NCI-H1436 (cell line): ENCODE measurements around the gene ABL2.
"Not testable (repeated sequence)": the region's sequence is repeated elsewhere in the genome, so short reads cannot be mapped to it uniquely, and the experiment has no call there.

Source experiments
- DNase-seq: peaks from one replicate; lab custom pipeline; 2025; lab: John Stamatoyannopoulos, UW

Gene ABL2

DNA sequence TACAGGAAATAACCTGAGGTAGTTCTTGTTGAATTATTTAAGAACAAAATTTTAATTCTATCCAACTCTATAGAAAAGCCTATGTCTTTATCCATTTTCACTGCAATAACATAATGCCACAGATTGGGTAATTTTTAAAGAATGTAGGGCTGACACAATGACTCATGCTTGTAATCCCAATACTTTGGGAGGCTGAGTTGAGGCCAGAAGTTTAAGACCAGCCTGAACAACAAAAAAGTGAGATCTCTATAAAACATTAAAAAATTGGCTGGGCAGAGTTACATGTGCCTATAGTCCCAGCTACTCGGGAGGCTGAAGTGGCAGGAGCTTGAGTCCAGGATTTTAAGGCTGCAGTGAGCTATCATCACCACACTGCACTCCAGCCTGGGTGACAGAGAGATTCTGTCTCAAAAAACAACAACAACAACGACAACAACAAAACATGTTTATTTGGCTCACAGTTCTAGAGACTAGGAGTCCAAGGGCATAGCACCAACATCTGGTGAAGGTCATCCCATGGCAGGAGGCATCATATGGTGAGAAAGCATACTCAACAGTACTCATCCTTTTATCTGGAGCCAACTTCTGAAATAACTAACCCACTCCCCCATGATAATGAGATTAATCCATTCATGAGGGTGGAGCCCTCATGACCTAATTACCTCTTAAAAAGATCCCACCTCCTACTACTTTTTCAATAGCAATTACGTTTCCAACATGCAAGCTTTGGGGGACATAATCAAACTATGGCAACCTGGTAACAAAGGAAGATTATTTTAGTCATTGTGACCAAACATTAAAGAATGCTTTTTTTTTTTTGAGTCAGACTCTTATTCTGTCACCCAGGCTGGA lies 59.6 kb downstream of the ABL2 start:
- no peak for DNase-seq

DNA sequence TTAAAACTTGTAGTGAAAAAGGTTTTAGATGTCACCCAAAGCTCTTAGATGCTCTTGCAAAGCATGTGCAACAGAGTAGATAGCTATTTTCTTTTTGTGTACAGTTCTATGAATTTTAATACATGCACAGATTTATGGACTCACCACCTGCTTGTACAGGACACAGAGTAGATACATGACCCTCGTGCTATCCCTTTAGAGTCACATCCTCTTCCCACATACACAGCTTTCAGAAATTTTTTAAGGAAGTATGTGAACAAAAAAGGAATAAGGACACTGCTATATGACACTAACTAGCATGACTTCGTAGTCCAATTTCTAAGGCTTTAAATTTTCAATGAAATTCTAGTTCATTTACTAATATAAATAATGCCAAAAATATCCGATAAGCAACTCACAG lies 60.9 kb downstream of the ABL2 start:
- no peak for DNase-seq

- no peak for DNase-seq
Measured at GRCh38 chr1:179167955-179168354, 61.5 kb downstream of the ABL2 start.

- no peak for DNase-seq
Measured at GRCh38 chr1:179167418-179167777, 62.1 kb downstream of the ABL2 start.

DNA sequence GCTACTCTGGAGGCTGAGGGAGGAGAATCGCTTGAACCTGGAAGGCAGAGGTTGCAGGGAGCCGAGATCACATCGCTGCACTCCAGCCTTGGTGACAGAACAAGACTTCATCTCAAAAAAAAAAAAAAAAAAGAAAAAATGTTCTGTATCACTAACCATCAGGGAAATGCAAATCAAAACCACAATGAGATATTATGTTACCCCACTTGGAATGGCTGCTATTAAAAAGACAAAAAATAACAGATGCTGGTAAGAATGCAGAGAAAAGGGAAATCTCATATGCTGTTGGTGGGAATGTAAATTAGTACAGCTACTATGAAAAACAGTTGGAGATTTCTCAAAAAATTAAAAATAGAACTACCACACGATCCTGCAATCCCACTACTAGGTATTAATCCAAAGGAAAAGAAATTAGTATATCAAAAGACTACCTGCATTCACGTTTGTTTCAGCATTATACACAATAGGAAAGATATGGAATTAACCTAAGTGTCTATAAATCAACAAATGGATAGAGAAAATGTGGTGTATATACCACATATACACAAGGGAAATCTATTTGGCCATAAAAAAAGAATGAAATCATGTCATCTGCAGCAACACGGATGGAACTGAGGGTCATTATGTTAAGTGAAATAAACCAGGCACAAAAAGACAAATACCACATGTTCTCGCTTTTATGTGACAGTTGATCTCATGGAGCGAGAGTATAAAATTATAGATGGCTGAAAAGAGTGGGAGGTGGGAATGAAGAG lies 62.6 kb downstream of the ABL2 start:
- DNase-seq, result no peak

- DNase-seq, result no peak
Measured at GRCh38 chr1:179164494-179164893, 65.0 kb downstream of the ABL2 start.

- no peak for DNase-seq
Measured at GRCh38 chr1:179156708-179157107, 72.8 kb downstream of the ABL2 start.

GRCh38 chr1:179156026-179156425 lies 73.5 kb downstream of the ABL2 start:
- no peak for DNase-seq

GRCh38 chr1:179155615-179156014 lies 73.9 kb downstream of the ABL2 start:
- DNase-seq, result no peak

DNA sequence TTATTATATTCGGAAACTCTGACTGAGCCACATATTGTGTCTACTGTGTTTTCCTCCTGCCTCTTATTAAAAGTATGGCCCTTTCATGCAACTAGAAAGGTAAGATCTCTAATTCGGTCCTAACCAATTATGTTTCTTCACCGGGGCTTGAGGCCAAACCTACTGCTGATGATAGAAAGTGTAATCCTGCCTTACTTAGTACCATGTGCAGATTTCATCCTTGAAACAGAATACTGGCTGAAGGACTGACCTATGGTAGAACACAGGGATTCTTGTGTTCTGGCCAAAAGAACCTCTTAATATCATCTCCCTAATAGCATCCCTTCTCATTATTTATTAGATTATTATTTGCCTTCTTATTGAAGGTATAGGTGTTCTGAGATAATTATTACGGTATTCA lies 75.0 kb downstream of the ABL2 start:
- DNase-seq, result no peak

DNA sequence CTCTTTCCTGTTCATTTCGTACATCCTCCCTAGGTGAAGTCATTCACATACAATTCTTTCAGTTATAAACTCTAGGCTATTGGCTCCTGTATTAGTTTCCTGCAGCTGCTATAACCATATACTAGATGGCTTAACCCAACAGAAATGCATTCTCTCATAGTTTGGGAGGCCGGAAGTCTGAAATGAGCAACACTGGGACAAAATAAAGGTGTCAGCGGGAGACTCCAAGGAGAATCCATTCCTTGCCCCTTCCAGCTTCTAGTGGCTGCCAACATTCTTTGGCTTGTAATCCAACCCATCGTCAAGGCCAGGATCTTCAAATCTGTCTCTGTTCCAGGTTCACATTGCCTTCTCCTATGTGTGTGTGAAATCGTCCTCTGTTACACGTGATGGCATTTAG lies 76.3 kb downstream of the ABL2 start:
- DNase-seq, result no peak

DNA sequence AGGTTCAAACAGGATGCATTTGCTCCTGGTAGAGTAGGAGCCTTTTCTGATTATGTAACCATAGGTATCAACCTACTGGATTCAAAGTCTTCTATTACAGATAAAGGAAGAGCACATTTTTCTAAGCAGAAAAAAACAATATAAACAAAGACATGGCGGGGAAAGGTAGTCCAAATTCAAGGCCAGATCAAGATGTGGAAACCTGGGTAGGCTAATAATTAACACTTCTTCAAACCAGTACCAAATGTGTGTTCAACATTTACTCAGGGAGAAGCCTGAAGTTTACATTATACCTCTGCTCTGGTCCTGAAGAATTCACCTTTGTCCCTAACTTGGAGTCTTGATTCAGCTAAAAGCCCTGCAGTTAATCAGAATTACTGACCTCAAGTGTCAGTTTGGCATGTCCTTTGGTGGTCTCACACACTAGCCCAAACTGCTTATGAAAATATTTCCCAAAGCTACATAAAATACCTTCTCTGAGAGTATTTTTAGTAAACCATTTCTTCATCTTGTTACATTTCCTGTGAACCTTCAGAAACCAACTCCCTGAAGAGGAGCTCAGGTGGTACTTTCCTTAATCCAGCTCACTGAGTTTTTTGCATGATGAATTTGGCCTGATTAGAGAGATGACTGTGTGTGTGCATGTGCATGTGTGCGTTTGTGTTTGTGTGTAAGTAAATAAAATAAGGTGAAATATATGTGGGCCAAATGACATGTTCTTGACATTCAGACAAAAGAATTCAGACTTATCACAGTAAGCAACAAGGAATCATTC lies 77.4 kb downstream of the ABL2 start:
- no peak for DNase-seq

DNA sequence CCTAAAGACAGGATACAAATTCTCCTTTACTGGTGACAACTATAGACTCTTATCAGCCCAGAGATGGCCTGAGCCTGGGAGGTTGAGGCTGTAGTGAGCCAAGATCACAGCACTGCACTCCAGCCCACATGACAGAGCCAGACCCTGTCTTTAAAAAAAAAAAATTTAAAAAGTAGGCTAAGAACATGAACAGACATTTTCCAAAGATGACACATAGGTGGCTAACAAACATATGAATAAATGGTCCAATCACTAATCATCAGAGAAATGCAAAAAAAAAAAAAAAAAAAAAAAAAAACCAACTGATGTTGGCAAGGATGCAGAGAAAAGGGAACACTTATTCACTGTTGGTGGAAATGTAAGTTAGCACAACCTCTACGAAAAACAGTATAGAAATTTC lies 82.6 kb downstream of the ABL2 start:
- DNase-seq, result no peak

DNA sequence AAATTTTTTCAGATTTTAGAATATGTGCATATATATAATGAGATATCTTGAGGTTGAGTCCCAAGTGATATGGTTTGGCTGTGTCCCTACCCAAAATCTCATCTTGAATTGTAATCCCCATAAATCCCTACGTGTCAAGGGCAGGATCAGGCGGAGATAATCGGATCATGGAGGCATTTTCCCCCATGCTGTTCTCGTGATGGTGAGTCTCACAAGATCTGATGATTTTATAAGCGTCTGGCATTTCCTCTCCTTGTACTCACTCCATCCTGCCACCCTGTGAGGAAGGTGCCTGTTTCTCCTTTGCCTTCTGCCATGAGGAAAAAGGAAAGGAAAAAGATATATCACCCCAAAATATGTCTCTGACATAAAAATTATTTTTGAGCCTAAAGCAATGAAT lies 83.0 kb downstream of the ABL2 start:
- no peak for DNase-seq

GRCh38 chr1:179145521-179145920 lies 84.0 kb downstream of the ABL2 start:
- DNase-seq, result no peak

GRCh38 chr1:179144626-179145025 lies 84.9 kb downstream of the ABL2 start:
- no peak for DNase-seq

- no peak for DNase-seq
Measured at GRCh38 chr1:179143322-179143721, 86.2 kb downstream of the ABL2 start.

DNA sequence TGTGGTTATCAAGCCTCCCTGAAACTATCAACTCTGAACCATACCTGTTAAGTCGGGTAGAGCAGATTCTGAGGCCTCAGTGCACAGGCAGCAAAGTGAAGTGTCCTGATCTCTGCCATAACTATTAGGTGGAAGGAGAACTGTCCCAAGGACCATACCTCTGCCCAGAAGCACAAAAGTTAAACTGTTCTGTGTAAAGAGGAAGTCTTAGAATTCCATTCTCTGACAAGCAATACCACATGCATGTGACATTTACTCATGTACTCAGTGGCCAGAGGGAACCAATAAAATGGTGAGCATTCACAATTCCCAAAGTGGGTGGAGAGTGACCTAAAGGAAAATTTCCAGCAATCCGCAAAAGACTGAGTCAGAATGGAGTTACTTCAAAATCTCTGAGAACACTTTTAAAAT lies 86.6 kb downstream of the ABL2 start:
- DNase-seq, result no peak

DNA sequence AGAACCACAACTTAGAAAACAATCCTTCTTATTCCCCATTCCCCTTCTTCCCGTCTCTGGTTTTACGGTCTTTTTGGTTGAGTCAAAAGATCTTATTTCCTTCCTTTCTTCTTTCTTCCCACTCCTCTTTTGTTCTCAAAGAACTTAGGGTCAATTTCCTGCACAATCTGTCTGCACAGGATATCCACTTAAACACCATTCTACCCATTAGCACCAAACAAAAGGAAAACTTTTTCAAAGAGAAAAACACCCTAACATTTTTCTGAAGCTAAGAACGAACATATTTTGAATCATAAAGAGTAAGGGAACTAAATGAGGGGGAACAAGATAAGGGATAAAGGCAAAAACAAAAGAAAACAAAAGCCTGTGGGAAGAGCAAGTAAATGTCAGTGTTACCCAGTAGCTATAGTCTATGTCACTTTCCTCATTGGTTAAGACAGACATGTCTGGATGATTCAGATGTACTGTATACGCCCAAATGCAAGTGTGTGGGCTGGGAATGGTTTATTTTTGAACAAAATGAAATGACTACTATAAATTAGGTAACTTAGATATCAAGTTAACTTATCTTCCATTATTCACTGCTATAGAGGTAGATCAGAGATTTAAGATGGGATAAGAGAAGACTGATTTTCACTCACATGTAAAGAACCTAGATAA lies 87.8 kb downstream of the ABL2 start:
- no peak for DNase-seq

DNA sequence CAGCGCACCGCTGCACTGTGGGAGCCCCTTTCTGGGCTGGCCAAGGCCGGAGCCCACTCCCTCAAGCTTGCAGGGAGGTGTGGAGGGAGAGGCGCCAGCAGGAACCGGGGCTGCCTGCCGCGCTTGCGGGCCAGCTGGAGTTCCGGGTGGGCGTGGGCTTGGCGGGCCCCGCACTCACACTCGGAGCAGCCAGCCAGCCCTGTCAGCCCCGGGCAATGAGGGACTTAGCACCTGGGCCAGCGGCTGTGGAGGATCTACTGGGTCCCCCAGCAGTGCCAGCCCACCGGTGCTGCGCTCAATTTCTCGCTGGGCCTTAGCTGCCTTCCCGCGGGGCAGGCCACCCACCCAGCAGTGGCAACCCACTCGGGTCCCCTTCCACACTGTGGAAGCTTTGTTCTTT lies 90.7 kb downstream of the ABL2 start:
- DNase-seq, result not testable (repeated sequence)

DNA sequence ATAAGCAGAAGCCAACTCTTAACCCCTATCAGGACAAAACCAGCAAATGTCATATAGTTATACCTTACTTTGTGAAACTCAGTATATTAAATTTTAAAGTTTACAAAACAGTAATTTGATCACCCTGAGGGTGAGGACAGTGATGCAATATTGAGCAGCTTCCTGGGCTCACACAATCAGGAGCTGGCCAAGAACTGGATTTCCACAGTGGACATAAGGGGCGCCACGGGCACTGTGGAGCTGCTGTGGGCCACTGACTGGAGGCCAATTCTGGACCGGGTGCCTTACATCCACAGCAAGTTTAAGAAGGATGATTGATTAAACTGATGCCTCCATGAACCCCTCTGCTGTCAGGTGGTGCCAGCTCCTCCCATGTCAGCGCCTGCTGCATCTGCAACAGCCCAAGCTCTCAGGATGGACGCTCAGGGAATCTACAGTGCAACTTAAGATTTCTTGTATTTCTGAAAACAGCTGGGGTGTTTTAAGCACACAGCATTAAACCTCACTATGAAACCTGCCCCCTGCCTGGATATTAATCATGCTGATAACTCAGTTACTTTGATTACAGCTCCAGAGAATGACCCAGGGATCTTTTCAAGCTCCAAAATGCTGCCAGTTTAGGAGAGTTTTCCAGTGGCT lies 91.7 kb downstream of the ABL2 start:
- no peak for DNase-seq

DNA sequence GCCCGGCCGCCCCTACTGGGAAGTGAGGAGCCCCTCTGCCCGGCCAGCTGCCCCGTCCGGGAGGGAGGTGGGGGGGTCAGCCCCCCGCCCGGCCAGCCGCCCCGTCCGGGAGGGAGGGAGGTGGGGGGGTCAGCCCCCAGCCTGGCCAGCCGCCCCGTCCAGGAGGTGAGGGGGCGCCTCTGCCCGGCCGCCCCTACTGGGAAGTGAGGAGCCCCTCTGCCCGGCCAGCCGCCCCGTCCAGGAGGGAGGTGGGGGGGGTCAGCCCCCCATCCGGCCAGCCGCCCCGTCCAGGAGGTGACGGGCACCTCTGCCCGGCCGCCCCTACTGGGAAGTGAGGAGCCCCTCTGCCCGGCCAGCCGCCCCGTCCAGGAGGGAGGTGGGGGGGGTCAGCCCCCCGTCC lies 93.8 kb downstream of the ABL2 start:
- DNase-seq, result not testable (repeated sequence)
